GM23338 (cell line): ENCODE measurements around the gene MED19. TPM values are rescaled to one million over a fixed set of nuclear protein-coding genes. Genes with fewer than 3 reads are reported as not detected.
"Not testable (repeated sequence)": the region's sequence is repeated elsewhere in the genome, so short reads cannot be mapped to it uniquely, and the experiment has no call there.

Experiments used
- ATAC-seq: fragments of 200-7000 bp; cut with Tn5 transposase; 3 replicates; pipeline ENCODE4 v1.9.1; 2020
- DNase-seq: peaks from one replicate; pipeline ENCODE4 v3.0.0-alpha.2; 2015; ENCODE audit warnings: low spot score
- H2AFZ ChIP-seq: fragments of 200-600 bp; sonication (generic); 2 replicates; pipeline ENCODE4 v1.8.0; 2016; ENCODE audit warnings: antibody characterized with exemption, mild to moderate bottlenecking, moderate library complexity
- H3F3A ChIP-seq: fragments of 200-600 bp; sonication (generic); replicated peaks from 2 replicates; pipeline ENCODE4 v1.8.0; 2017; ENCODE audit warnings: antibody characterized with exemption, mixed run types, low read depth
- H3K27ac ChIP-seq: fragments of 200-600 bp; sonication (generic); 2 replicates; pipeline ENCODE4 v1.6.1; 2016; ENCODE audit warnings: low read depth
- H3K27me3 ChIP-seq: fragments of 200-600 bp; sonication (generic); 2 replicates; pipeline ENCODE4 v1.8.0; 2016; ENCODE audit warnings: mild to moderate bottlenecking, mixed run types, moderate library complexity; ENCODE audit not compliant: insufficient read depth
- H3K36me3 ChIP-seq: fragments of 200-600 bp; sonication (generic); 2 replicates; pipeline ENCODE4 v1.8.0; 2016; ENCODE audit warnings: mild to moderate bottlenecking; ENCODE audit not compliant: insufficient read depth
- H3K4me1 ChIP-seq: fragments of 200-600 bp; sonication (generic); 2 replicates; pipeline ENCODE4 v1.8.0; 2016; ENCODE audit warnings: mild to moderate bottlenecking, moderate library complexity; ENCODE audit not compliant: insufficient read depth
- H3K4me2 ChIP-seq: fragments of 200-600 bp; sonication (generic); 2 replicates; pipeline ENCODE4 v1.7.1; 2017; ENCODE audit warnings: mixed run types
- H3K4me3 ChIP-seq: fragments of 200-600 bp; sonication (generic); 2 replicates; pipeline ENCODE4 v1.6.1; 2016; ENCODE audit warnings: mixed run types
- H3K79me2 ChIP-seq: fragments of 200-600 bp; sonication (generic); replicated peaks from 2 replicates; pipeline ENCODE4 v1.8.0; 2017; ENCODE audit warnings: mild to moderate bottlenecking; ENCODE audit not compliant: insufficient read depth
- H3K9me2 ChIP-seq: fragments of 200-600 bp; sonication (generic); 2 replicates; pipeline ENCODE4 v1.8.0; 2017; ENCODE audit not compliant: insufficient read depth
- H4K20me1 ChIP-seq: fragments of 200-600 bp; sonication (generic); replicated peaks from 2 replicates; pipeline ENCODE4 v1.8.0; 2017; ENCODE audit warnings: mild to moderate bottlenecking; ENCODE audit not compliant: insufficient read depth
- H3K27ac Mint-ChIP-seq: 2 replicates; pipeline ENCODE4 v1.8.0; 2020; ENCODE audit warnings: inconsistent platforms, mild to moderate bottlenecking, moderate library complexity, mixed read lengths
- H3K27me3 Mint-ChIP-seq: 3 replicates; pipeline ENCODE4 v1.8.0; 2022; ENCODE audit warnings: low read depth, mild to moderate bottlenecking, moderate library complexity, mixed read lengths, inconsistent platforms; ENCODE audit not compliant: insufficient read depth, poor library complexity
- H3K36me3 Mint-ChIP-seq: 3 replicates; pipeline ENCODE4 v1.8.0; 2021; ENCODE audit warnings: low read depth, mild to moderate bottlenecking, inconsistent platforms, moderate library complexity, mixed read lengths
- H3K4me1 Mint-ChIP-seq: 3 replicates; pipeline ENCODE4 v1.8.0; 2020; ENCODE audit warnings: mild to moderate bottlenecking, inconsistent platforms, mixed read lengths
- H3K4me3 Mint-ChIP-seq: 3 replicates; pipeline ENCODE4 v1.8.0; 2021; ENCODE audit warnings: moderate library complexity, mild to moderate bottlenecking, inconsistent platforms, mixed read lengths
- H3K9me3 Mint-ChIP-seq: 3 replicates; pipeline ENCODE4 v1.8.0; 2020; ENCODE audit warnings: moderate library complexity, mild to moderate bottlenecking, inconsistent platforms, mixed read lengths
- EZH2phosphoT487 ChIP-seq: fragments of 200-600 bp; sonication (generic); IDR thresholded peaks from one replicate; pipeline ENCODE4 v1.8.1; 2018; ENCODE audit warnings: antibody characterized with exemption; ENCODE audit not compliant: unreplicated experiment
- JUNB ChIP-seq: IDR thresholded peaks from one replicate; pipeline ENCODE4 v1.6.1; 2016; ENCODE audit warnings: antibody characterized with exemption; ENCODE audit not compliant: unreplicated experiment
- REST ChIP-seq: IDR thresholded peaks from one replicate; pipeline ENCODE4 v1.6.1; 2018; ENCODE audit warnings: antibody characterized with exemption; ENCODE audit not compliant: unreplicated experiment
- STAT1 ChIP-seq: IDR thresholded peaks from one replicate; pipeline ENCODE4 v1.6.1; 2016; ENCODE audit warnings: antibody characterized with exemption; ENCODE audit not compliant: unreplicated experiment
- ZNF114 ChIP-seq: fragments of 250-450 bp; sonication (Bioruptor Pico); IDR thresholded peaks from 2 replicates; pipeline ENCODE4 v1.5.0; 2020; ENCODE audit warnings: mild to moderate bottlenecking, moderate library complexity
- ZNF331 ChIP-seq: fragments of 250-450 bp; sonication (Bioruptor Pico); IDR thresholded peaks from 2 replicates; pipeline ENCODE4 v1.5.0; 2020; ENCODE audit warnings: low read depth, mild to moderate bottlenecking, moderate library complexity
- ZNF462 ChIP-seq: fragments of 250-450 bp; sonication (Bioruptor Pico); IDR thresholded peaks from 2 replicates; pipeline ENCODE4 v1.5.0; 2020; ENCODE audit warnings: mild to moderate bottlenecking, moderate library complexity
- polyA plus RNA-seq: library from polyadenylated mRNA; unstranded; fragments of >200 nt; fragmentation: Nextera tagmentation; extraction: Ambion mirVana; gene quantifications from 2 replicates; pipeline ENCODE4 v1.2.1, GENCODE V29; 2016
- total RNA-seq: library from RNA; depleted of rRNA; stranded (reverse); fragments of >200 nt; shearing (Covaris generic); gene quantifications from 2 replicates; pipeline ENCODE4 v1.2.3, GENCODE V29; 2014

Gene MED19
- total and polyA plus RNA-seq, 2 experiments from 2014 or later = 17.7 to 64.9 TPM

DNA sequence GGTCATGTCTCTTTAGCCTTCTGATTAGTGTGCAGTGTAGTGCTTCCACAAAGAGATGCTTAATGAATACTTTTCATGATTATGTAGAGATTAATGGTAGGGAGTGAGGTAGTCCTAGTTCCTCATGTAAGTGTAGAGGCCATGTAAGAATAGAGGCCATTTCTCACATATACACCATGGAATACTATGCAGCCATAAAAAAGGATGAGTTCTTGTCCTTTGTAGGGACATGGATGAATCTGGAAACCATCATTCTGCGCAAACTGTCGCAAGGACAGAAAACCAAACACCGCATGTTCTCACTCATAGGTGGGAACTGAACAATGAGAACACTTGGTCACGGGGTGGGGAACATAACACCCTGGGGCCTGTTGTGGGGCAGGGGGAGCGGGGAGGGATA is 21.5 kb downstream of the MED19 start:
- H3K36me3 ChIP-seq = peaks cover 52% of the 10 kb centered on the region
- not testable (repeated sequence) for H4K20me1 ChIP-seq, H3K4me3 ChIP-seq, ATAC-seq, H3K27ac Mint-ChIP-seq, H3K27me3 ChIP-seq, H3K27me3 Mint-ChIP-seq, H2AFZ ChIP-seq, H3K4me1 Mint-ChIP-seq, H3K79me2 ChIP-seq, H3K9me3 Mint-ChIP-seq, H3F3A ChIP-seq, DNase-seq, H3K4me3 Mint-ChIP-seq, H3K27ac ChIP-seq, H3K4me2 ChIP-seq, H3K9me2 ChIP-seq, H3K4me1 ChIP-seq
- H3K36me3 Mint-ChIP-seq = peaks cover 74% of the 10 kb centered on the region

DNA sequence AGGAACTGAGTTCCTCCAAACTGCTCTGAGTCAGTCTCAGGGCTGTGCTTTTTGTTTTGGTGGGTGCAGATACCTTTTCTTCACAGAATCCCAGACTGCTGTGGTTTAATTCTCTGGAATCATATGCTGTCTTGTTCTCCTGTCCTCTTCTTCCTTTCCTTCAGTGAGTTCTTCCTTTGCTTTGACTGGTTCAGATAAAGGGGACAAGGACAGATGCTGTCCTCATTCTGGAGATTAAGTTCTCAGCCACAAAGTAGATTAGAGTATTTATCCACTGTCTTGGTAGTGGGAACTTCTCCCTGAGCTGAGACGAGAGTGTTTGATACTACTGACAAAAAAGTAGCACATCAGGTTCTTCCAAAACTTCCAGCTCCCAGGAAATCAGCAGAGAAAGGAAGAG is 30.8 kb downstream of the MED19 start:
- no peaks in the 10 kb centered on the region for H3K27me3 ChIP-seq
- no peaks in the 10 kb centered on the region for H3K9me3 Mint-ChIP-seq
- H2AFZ ChIP-seq = no peak overlapping the region
- peaks cover 64% of the 10 kb centered on the region for H3K79me2 ChIP-seq
- no peak overlapping the region for H3K27ac Mint-ChIP-seq
- TF ChIP-seq ZNF331 (no peak), REST (no peak), JUNB (no peak), EZH2phosphoT487 (no peak), ZNF114 (no peak), STAT1 (no peak), ZNF462 (CRISPR knock-in tag) (no peak)
- peaks cover 4% of the 10 kb centered on the region for H3K36me3 ChIP-seq
- peaks cover 8% of the 10 kb centered on the region; the same call in 2 of the 3 replicates for H3K4me1 Mint-ChIP-seq
- ATAC-seq (no peak), DNase-seq (no peak)
- no peaks in the 10 kb centered on the region for H3K9me2 ChIP-seq
- no peak overlapping the region for H3K4me2 ChIP-seq
- H3K4me3 Mint-ChIP-seq = no peak overlapping the region
- peaks cover 4% of the 10 kb centered on the region; the same call in 1 of the 2 replicates for H3F3A ChIP-seq
- H3K4me3 ChIP-seq = no peak overlapping the region
- peaks cover 60% of the 10 kb centered on the region for H3K36me3 Mint-ChIP-seq
- peaks cover 5% of the 10 kb centered on the region; the same call in 1 of the 2 replicates for H3K4me1 ChIP-seq
- H4K20me1 ChIP-seq = peaks cover 24% of the 10 kb centered on the region
- no peak overlapping the region for H3K27ac ChIP-seq
- H3K27me3 Mint-ChIP-seq = no peaks in the 10 kb centered on the region
